IgD-negative memory B cell (primary cell): ENCODE measurements around the gene WNT3. TPM values are rescaled to one million over a fixed set of nuclear protein-coding genes. Genes with fewer than 3 reads are reported as not detected.

Experiments
- H3K27ac Mint-ChIP-seq, 3 donors: one replicate each; pipeline ENCODE4 v1.8.0; 2020 to 2022; ENCODE audit warnings: mild to moderate bottlenecking in 3 of 3, mixed read lengths in 3 of 3, moderate library complexity in 1 of 3
- H3K27me3 Mint-ChIP-seq: one replicate; pipeline ENCODE4 v1.8.0; 2021; ENCODE audit warnings: mixed read lengths
- H3K36me3 Mint-ChIP-seq: one replicate; pipeline ENCODE4 v1.8.0; 2020; ENCODE audit warnings: mild to moderate bottlenecking, mixed read lengths
- H3K4me1 Mint-ChIP-seq, 3 donors: one replicate each; pipeline ENCODE4 v1.8.0; 2020 to 2022; ENCODE audit warnings: mixed read lengths in 3 of 3, mild to moderate bottlenecking in 1 of 3
- H3K4me3 Mint-ChIP-seq, 4 donors: one replicate each; pipeline ENCODE4 v1.8.0; 2020 to 2022; ENCODE audit warnings: mild to moderate bottlenecking in 4 of 4, mixed read lengths in 4 of 4, moderate library complexity in 3 of 4
- H3K9me3 Mint-ChIP-seq, 3 donors: one replicate each; pipeline ENCODE4 v1.8.0; 2020 to 2021; ENCODE audit warnings: mixed read lengths in 3 of 3, mild to moderate bottlenecking in 1 of 3
- polyA plus RNA-seq: library from polyadenylated mRNA; unstranded; fragments of 300-500 nt; fragmentation: Illumina TruSeq; gene quantifications from one replicate; pipeline ENCODE4 v1.2.3, GENCODE V29; 2021

The WNT3 gene
- polyA plus RNA-seq, 1 donor from 2014 or later, result 0.14 TPM

DNA sequence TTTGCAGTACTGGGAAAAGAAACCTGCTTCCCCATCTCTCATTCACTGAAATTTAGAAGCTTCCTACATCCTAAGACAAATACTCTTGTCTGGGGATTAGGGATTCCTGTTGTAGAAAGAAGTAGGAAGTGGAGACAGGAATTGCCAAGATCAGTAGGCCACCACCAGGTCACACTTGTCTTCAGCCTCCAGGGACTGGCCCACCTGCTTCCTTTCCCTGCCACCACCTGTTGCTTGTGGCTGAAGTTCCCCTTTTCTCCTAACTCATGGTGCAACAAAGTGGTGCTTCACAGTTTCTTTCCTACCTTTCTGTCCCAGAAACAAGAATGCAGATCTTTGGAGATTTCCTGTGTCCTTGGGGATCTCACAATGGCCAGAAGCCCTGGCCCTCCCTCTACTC lies 82.4 kb downstream of the WNT3 start:
- peaks cover 2% of the 10 kb centered on the region for H3K36me3 Mint-ChIP-seq
- H3K4me3 Mint-ChIP-seq, result peak overlapping the region; percentile 21 to 87 (median 58)
- peak overlapping the region; percentile 10 to 60 (median 28) for H3K27ac Mint-ChIP-seq

DNA sequence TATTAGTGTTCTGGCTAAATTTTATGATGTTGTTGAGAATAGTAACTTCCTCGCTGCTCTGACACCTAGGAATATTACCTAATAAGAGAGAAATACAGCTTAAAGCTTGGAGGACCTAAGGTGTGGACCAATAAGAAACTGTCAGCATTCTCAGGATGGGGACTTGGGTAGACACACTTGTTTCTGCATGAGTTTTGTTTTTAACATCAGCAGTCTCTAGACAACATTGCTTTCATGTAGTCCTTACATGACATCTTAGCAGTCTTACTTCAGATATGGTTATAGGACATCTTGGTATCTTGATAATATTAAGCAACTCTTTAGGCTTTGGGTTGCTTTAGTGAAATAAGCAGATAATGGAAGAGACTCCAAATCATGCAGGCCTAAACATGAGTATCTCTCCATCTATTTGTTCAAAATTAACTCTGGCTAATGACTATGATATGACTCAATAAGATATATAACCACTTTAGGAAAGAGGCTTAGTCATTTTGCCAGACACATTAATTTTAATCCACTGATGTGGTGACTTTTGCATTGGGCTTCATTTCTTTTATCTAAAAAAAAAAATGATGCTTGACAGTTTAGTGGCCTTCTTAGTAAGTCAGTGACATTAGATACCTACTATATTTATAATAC lies 84.5 kb downstream of the WNT3 start:
- Mint-ChIP-seq H3K27me3 (peaks cover 1% of the 10 kb centered on the region), H3K4me1 (peaks cover 25 to 35% (median 28%) of the 10 kb centered on the region in 3 donors), H3K36me3 (peaks cover 6% of the 10 kb centered on the region), H3K4me3 (no peak overlapping the region), H3K27ac (no peak overlapping the region), H3K9me3 (no peaks in the 10 kb centered on the region)

More for the DNA sequence above, 82.4 kb downstream of the WNT3 start:
- Mint-ChIP-seq H3K4me1 (peaks cover 25 to 34% (median 28%) of the 10 kb centered on the region in 3 donors), H3K27me3 (peaks cover under 1% of the 10 kb centered on the region), H3K9me3 (no peaks in the 10 kb centered on the region)

DNA sequence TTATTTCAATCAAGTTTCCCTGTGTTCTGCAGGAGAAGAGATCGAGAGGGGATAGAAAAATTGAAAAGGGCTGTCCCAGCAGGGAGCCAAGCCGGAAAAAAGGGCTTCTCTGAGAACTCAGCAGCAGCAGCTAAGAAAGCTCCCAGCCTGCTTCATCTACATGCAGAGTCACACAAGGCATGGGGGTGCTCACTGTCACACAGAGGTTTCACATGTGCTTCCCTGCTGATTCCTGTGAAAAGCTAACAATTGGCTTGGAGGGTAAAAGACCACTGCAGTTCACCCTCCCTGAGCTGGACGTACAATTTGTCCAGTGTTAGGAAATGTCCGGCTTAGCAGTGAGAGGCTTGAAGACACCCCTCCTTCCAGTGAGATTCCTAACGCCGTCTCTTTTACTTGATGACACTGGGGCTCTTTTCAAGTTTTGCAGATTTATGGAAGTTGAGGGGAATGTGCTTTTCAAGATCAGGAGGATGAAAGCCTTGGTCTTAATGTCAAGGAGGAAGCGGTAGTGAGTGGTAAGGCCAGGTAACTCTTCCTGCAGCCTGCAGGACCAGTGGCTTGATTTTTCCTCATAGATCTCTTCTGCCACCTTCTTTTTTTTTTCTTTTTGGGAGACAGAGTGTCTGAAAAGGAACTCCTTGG lies 85.6 kb downstream of the WNT3 start:
- Mint-ChIP-seq H3K9me3 (no peaks in the 10 kb centered on the region), H3K4me1 (peaks cover 25 to 30% (median 28%) of the 10 kb centered on the region in 3 donors), H3K27ac (peak overlapping the region in 1 of 3 donors; percentile 71), H3K36me3 (peaks cover 6% of the 10 kb centered on the region), H3K27me3 (peaks cover 1% of the 10 kb centered on the region), H3K4me3 (no peak overlapping the region)

DNA sequence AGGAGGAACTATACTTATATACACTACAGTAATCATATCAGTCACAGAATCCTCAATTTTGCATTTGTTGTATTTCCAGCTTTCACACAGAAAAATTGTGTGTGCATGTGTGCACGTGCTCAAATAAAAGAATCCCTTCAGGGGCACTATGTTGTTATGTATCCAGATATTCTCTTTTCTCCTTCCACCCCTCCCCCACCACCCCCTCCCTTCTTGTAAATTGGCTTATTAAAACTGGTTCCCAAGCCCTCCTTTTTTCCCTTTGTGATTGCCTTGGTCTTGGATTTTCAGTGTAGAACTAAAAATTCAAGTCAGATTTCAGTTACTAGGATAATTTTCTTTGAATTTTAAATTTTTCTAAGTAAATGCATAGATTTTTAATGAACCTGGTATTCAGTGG lies 86.3 kb downstream of the WNT3 start:
- Mint-ChIP-seq H3K27me3 (peaks cover 1% of the 10 kb centered on the region), H3K4me1 (peaks cover 20 to 24% (median 21%) of the 10 kb centered on the region in 3 donors), H3K36me3 (peaks cover 6% of the 10 kb centered on the region), H3K9me3 (no peaks in the 10 kb centered on the region), H3K4me3 (no peak overlapping the region), H3K27ac (no peak overlapping the region)

DNA sequence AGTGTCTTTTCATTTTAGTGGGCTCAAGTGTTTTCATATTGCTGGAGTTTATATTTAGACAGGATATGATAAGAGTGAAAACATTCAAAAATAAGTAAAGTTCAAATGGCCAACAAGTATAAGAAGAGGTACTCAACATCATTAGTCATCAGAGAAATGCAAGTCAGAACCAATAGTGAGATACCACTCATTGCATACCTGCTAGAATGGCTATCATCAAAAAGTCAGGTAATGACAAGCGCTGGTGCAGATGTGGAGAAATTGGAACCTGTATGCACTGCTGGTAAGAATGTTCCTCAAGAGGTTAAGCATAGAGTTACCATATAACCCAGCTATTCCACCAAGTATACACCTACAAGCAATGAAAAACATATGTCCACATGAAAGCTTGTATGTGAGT lies 87.8 kb downstream of the WNT3 start:
- peaks cover 6% of the 10 kb centered on the region for H3K36me3 Mint-ChIP-seq
- H3K27me3 Mint-ChIP-seq, result peaks cover 1% of the 10 kb centered on the region
- H3K9me3 Mint-ChIP-seq, result no peaks in the 10 kb centered on the region
- no peak overlapping the region for H3K27ac Mint-ChIP-seq
- H3K4me1 Mint-ChIP-seq, result peaks cover 7 to 12% (median 8%) of the 10 kb centered on the region in 3 donors
- H3K4me3 Mint-ChIP-seq, result no peak overlapping the region

DNA sequence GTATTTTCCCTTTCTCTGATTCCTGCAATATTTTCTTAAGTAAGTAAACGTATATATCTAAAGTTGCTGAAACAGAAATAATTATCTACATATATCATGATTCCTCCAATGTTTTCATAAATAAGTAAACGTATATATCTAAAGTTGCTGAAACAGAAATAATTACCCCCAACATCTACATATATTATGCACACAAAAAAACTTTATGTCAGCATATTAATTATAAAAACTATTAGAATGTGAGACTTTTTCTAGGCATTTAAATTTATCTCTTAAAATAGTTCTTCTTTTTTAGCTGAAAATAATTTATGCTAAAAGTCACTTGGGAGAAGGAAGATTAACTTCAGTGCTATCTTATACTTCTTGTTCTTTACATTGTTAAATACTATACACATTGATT lies 88.5 kb downstream of the WNT3 start:
- H3K27me3 Mint-ChIP-seq, result peaks cover 1% of the 10 kb centered on the region
- H3K4me3 Mint-ChIP-seq, result no peak overlapping the region
- H3K36me3 Mint-ChIP-seq, result peaks cover 6% of the 10 kb centered on the region
- H3K9me3 Mint-ChIP-seq, result no peaks in the 10 kb centered on the region
- no peak overlapping the region for H3K27ac Mint-ChIP-seq
- peaks cover 2 to 11% (median 3%) of the 10 kb centered on the region in 3 donors for H3K4me1 Mint-ChIP-seq

DNA sequence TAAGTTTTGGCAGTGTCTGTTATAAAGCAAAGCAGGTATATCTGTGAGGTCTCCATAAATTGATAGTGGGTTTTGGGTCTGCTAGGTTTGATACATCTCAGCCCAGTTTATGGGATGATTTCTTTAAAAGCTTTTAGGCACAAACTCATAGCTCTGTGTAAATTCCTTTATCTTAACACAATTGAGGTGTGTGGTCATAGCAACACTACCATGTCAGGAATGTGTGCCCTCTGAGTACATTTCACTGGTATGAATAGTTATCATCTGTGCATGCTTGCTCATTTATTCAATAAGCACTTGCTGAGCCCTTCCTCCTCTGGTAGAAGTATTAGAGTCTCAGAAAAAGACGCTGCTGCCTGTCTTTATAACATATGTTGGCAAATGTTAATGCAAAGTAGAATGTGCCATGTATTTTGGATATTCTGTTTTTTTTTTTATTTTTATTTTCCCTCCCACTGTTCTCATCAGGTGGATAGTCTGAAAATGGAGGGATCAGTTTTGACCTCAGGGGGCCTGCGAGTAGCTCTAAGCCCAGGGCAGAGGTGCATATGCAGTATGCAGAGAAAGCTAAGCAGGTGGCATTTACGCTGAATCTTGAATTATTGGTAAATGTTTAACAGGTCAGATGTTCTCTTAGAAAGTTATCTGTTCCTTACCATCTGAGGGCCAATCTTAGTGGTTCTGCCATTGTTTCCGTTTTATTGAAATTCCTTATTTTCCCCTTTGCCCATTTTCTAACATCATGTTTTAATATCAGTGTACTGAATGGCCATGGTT lies 90.7 kb downstream of the WNT3 start:
- H3K27ac Mint-ChIP-seq, result no peak overlapping the region

DNA sequence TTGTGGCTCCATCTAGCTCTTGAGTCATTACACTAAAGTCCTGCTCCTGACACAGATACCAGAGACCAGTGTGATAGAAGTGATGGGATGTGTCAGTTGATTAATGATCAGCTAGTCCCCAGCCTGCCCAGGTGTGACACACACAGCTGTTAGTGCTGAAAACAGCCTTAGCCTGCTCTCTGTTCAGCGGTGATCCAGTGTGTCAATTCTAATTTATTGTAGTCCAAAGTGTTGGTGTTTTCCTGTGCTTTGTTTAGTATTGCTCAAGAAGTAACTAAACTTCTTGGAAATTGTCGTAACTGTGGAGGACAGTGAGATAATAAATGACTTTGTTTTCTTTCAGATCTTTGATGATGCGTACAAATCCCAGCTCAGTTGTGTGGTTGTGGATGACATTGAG lies 92.3 kb downstream of the WNT3 start:
- peaks cover 16 to 19% (median 19%) of the 10 kb centered on the region in 3 donors for H3K4me1 Mint-ChIP-seq
- no peak overlapping the region for H3K27ac Mint-ChIP-seq
- no peaks in the 10 kb centered on the region for H3K9me3 Mint-ChIP-seq
- peaks cover 1% of the 10 kb centered on the region for H3K27me3 Mint-ChIP-seq
- peaks cover 6% of the 10 kb centered on the region for H3K36me3 Mint-ChIP-seq
- H3K4me3 Mint-ChIP-seq, result no peak overlapping the region

More for the DNA sequence above, 90.7 kb downstream of the WNT3 start:
- Mint-ChIP-seq H3K9me3 (no peaks in the 10 kb centered on the region), H3K4me1 (peaks cover 11 to 14% (median 13%) of the 10 kb centered on the region in 3 donors), H3K4me3 (no peak overlapping the region), H3K36me3 (peaks cover 6% of the 10 kb centered on the region), H3K27me3 (peaks cover 1% of the 10 kb centered on the region)

DNA sequence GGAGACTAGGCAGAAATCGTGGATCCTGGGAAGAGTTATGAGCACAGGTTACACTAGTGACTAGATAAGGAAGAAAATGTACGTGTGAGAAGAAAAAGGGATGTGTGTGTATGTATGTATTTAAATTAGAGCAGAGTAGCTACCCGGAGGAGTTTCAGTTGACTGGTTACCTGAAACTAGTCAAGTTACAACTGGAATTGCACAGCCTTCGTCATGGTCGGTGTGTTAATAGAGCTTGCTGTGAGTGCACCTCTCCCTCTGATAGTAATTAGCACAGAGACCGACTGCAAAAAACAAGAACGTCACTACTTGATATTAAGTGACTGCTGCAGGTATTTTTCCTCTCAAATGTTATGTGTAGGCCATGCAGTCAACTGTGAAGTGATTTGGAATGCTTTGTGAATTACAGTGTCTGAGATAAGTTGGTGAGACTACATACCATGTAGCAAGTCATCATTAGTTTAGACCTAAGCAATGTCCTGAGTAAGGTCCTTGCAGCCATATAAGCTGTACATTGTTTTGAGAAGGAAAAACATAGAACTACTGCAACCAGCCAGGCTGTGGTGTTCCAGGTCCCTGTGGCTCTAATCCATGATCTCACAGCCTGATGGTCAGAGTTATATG lies 95.7 kb downstream of the WNT3 start:
- H3K27ac Mint-ChIP-seq, result peak overlapping the region in 1 of 3 donors; percentile 8
- H3K36me3 Mint-ChIP-seq, result peaks cover 1% of the 10 kb centered on the region
- peaks cover 18 to 20% (median 20%) of the 10 kb centered on the region in 3 donors for H3K4me1 Mint-ChIP-seq
- H3K27me3 Mint-ChIP-seq, result no peaks in the 10 kb centered on the region
- H3K4me3 Mint-ChIP-seq, result no peak overlapping the region
- H3K9me3 Mint-ChIP-seq, result no peaks in the 10 kb centered on the region

DNA sequence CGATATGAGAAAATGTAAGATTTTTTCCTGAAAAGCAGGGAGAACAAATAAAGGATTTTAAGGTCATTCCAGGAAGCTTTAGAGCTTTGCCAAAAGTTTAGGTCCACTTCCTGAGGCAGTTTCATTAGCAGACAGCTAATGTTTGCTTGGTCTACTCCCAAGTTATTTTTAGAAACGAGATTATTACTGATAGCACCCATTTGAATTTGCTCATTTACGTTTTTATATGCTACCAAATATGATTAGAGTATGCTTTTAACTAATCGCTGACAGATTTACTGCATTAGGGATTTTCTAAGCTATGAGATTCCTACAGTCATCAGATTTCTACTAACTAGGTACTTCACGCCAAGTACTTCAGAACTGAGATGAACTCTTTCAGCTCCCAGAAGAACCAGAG lies 98.1 kb downstream of the WNT3 start:
- Mint-ChIP-seq H3K4me1 (peaks cover 18 to 20% (median 20%) of the 10 kb centered on the region in 3 donors), H3K9me3 (no peaks in the 10 kb centered on the region), H3K27me3 (no peaks in the 10 kb centered on the region), H3K27ac (no peak overlapping the region), H3K36me3 (peaks cover 1% of the 10 kb centered on the region), H3K4me3 (no peak overlapping the region)

DNA sequence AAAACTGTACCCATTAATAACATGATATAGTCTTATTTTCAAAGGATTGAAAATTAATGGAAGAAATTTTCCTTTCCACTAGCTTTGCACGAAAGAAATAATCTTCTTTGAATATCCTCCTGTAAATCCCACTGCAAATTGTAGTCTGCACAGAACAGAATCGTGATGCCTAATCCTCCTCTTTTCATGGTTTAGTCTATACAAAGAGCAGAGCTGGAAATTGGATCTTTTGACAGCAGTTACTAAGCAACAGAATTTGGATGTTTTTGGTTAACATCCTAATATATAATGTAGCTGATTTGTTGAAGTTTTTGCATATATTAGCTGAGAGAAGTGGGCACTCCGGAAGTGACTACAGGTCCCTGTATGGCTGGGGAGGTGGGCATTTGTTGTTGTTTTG lies 98.6 kb downstream of the WNT3 start:
- peaks cover 1% of the 10 kb centered on the region for H3K36me3 Mint-ChIP-seq
- no peak overlapping the region for H3K4me3 Mint-ChIP-seq
- H3K9me3 Mint-ChIP-seq, result no peaks in the 10 kb centered on the region
- H3K27ac Mint-ChIP-seq, result no peak overlapping the region
- H3K27me3 Mint-ChIP-seq, result no peaks in the 10 kb centered on the region
- peaks cover 15 to 20% (median 20%) of the 10 kb centered on the region in 3 donors for H3K4me1 Mint-ChIP-seq

DNA sequence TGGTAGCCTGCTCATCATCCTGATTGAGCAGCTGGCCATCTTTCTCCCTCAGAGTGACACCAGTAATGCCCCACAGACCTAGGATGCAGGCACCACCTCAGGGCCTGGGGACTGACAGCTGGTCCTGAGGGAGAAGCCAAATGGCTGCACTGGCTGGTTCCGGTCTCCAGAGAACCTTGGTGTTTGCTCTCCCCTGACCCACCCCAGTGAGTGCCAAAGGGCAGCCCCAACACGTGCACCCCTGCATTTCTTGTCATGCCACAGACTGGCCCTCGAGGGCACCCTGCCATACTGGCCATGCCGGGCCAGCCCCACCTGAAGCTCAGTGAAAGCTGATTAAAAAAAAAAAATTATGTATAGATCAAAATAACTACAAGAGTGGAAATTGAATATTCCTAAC lies 100.5 kb downstream of the WNT3 start:
- no peaks in the 10 kb centered on the region for H3K9me3 Mint-ChIP-seq
- peaks cover 1% of the 10 kb centered on the region for H3K36me3 Mint-ChIP-seq
- peaks cover 7 to 11% (median 10%) of the 10 kb centered on the region in 3 donors for H3K4me1 Mint-ChIP-seq
- no peaks in the 10 kb centered on the region for H3K27me3 Mint-ChIP-seq
- peak overlapping the region in 1 of 4 donors; percentile 54 for H3K4me3 Mint-ChIP-seq
- H3K27ac Mint-ChIP-seq, result no peak overlapping the region
